NAMALWA (cell line): ENCODE measurements around the gene KLHDC2.
"Not testable (repeated sequence)": the region's sequence is repeated elsewhere in the genome, so short reads cannot be mapped to it uniquely, and the experiment has no call there.

Experiments used
- DNase-seq: peaks from one replicate; pipeline ENCODE4 v3.0.0-alpha.2; 2015; ENCODE audit warnings: low spot score

KLHDC2 gene

GRCh38 chr14:49781040-49781439, 13.1 kb downstream of the KLHDC2 start:
- not testable (repeated sequence) for DNase-seq

GRCh38 chr14:49783394-49784014, 15.6 kb downstream of the KLHDC2 start:
- no peak for DNase-seq

- no peak for DNase-seq
Measured at GRCh38 chr14:49786315-49786714, 18.4 kb downstream of the KLHDC2 start.

GRCh38 chr14:49792618-49793017, 24.7 kb downstream of the KLHDC2 start:
- no peak for DNase-seq

- no peak for DNase-seq
Measured at GRCh38 chr14:49796025-49796424, 28.1 kb downstream of the KLHDC2 start.

GRCh38 chr14:49808780-49809179, 40.8 kb downstream of the KLHDC2 start:
- DNase-seq = no peak

GRCh38 chr14:49816118-49816517, 48.2 kb downstream of the KLHDC2 start:
- DNase-seq = not testable (repeated sequence)

- DNase-seq = no peak
Measured at GRCh38 chr14:49816844-49817243, 48.9 kb downstream of the KLHDC2 start.

- no peak for DNase-seq
Measured at GRCh38 chr14:49820176-49820575, 52.2 kb downstream of the KLHDC2 start.

GRCh38 chr14:49828640-49829039, 60.7 kb downstream of the KLHDC2 start:
- DNase-seq = no peak
